Ovary (tissue), 9 donors: ENCODE measurements around the gene CTRB2. TPM values are rescaled to one million over a fixed set of nuclear protein-coding genes. Genes with fewer than 3 reads are reported as not detected.
A peak's percentile ranks its signal among the peaks of the same experiment; 100 is the strongest.
"Not testable (repeated sequence)": the region's sequence is repeated elsewhere in the genome, so short reads cannot be mapped to it uniquely, and the experiment has no call there.

Experiments
- DNase-seq, 5 donors: peaks; one replicate each; pipeline ENCODE4 v3.0.0-alpha.2; 2019 to 2020
- H3K27ac ChIP-seq, 2 donors: fragments of 200-600 bp; one replicate each; pipeline versions ENCODE4 v1.5.1 to v1.8.0; 2019 to 2022
- H3K27me3 ChIP-seq: fragments of 200-600 bp; one replicate; pipeline ENCODE4 v1.8.0; 2022
- H3K36me3 ChIP-seq: fragments of 200-600 bp; sonication (generic); one replicate; pipeline ENCODE4 v1.5.1; 2019
- H3K4me1 ChIP-seq: one replicate; pipeline ENCODE4 v1.8.1; 2013; ENCODE audit warnings: mild to moderate bottlenecking, moderate library complexity; ENCODE audit not compliant: insufficient read depth
- H3K4me3 ChIP-seq: fragments of 200-600 bp; sonication (generic); one replicate; pipeline ENCODE4 v1.5.1; 2017
- H3K9me3 ChIP-seq, 2 donors: fragments of 200-600 bp in 1 of 2; sonication (generic) in 1 of 2; one replicate each; pipeline versions ENCODE4 v1.5.1 to v1.8.1; 2013 to 2019; ENCODE audit warnings: mild to moderate bottlenecking in 1 of 2, moderate library complexity in 1 of 2
- EP300 ChIP-seq: sonication (generic); formaldehyde crosslinking; IDR thresholded peaks from one replicate; pipeline ENCODE4 v1.6.1; 2017; ENCODE audit warnings: antibody characterized with exemption
- POLR2A ChIP-seq: fragments of 450-650 bp; IDR thresholded peaks from one replicate; pipeline ENCODE4 v1.6.1; 2017; ENCODE audit warnings: antibody characterized with exemption, mild to moderate bottlenecking, moderate library complexity
- WGBS, 3 donors: extraction: QIAGEN DNeasy Blood & Tissue Kit in 1 of 3; methylation state at CpG; one replicate each; pipeline versions ENCODE4 v1.1.5 to v1.1.7; 2013 to 2017; 5-methylcytosine and 5-hydroxymethylcytosine counted together
- intact Hi-C, 4 donors: fragments of 100-400 bp; cut with DNase I; formaldehyde crosslinking; loops; one replicate each; pipeline versions ENCODE4 v1.11.0 to v1.15.1; 2022 to 2023
- polyA plus RNA-seq, 2 donors: library from polyadenylated mRNA; stranded (reverse); fragments of 200-250 nt in 1 of 2; fragments of 350-450 nt in 1 of 2; fragmentation: Illumina TruSeq in 1 of 2; extraction: RNeasy Lipid Tissue Mini Kit (QIAGEN cat#74804) in 1 of 2; gene quantifications; one replicate each; pipeline ENCODE4 v1.2.3, GENCODE V29; 2013 to 2014
- total RNA-seq, 7 donors: library from RNA; depleted of rRNA in 2 of 7; stranded (reverse); fragments of >200 nt in 2 of 7; fragmentation: NEBNext Ultra II Directional in 3 of 7; extraction: Animal tissue kit (Norgen Biotek cat#: 25700) in 3 of 7; gene quantifications; one replicate each; pipeline versions ENCODE4 v1.1.0 to v1.2.4, GENCODE V29; 2016 to 2023
- TF ChIP-seq, protein P1 (sequence below), 3 donors: fragments of 450-650 bp in 2 of 3; fragments of 200-600 bp in 1 of 3; IDR thresholded peaks; one replicate each; pipeline versions ENCODE4 v1.5.1 to v1.8.0; 2016 to 2022; ENCODE audit warnings: antibody characterized with exemption in 3 of 3, mild to moderate bottlenecking in 1 of 3
- donor health status: DM: no; HTN: no; CAD: no; lungs with moderate emphysema.
- donor health status: DM: no; HTN: no; CAD: no.
- donor health status: Bipolar disorder and iron deficiency.
- donor health status: DM: yes; HTN: yes; CAD: no.
- donor health status: DM: no; HTN: no; CAD: no.
- donor health status: DM: yes; HTN: yes; CAD: no.

The CTRB2 gene
- total and polyA plus RNA-seq, 9 donors: 0.62 to 28.7 (median 2.8) TPM; not detected in 4

DNA sequence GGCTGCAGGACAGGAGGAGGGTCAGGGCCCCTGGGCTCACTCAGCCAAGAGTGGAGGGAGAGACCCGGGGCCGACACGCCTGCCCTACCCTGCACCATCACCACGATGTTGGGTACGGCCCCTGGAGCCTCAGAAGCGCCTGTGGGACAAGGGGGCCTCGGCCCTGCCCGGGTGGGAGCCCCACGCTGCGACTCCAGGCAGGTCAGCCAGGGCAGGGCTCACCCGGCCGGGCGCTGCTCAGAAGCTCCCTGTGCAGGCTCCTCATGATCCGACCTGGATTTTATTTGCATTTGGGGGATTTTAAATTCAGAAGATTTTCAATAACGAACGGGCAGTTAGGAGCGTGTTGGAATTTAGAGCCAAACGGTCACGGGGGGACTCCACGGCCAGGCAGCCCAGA, 2.1 kb downstream of the CTRB2 start:
- no CpG with 5 or more reads among the region's 20 CpGs for WGBS, 3 donors
- H3K4me1 ChIP-seq, H3K27me3 ChIP-seq, H3K9me3 ChIP-seq, H3K27ac ChIP-seq, DNase-seq, H3K36me3 ChIP-seq, H3K4me3 ChIP-seq, intact Hi-C loops: not testable (repeated sequence)

DNA sequence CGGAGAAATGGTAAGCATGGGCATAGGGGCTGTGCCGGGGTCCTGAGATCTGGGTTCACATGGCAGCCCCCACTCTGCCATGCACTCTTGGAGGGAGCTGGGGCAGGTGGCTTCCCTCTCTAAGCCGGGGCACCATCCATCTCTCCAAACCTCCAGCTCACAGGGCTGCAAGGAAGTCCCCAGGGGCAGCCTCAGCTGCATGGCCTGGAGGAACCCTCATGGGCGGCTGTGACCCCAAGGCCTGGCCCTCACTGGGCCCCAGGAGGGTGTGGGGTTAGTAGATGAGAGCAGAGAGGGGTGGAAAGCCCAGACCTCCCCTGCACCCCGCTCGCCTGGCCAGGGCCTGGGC, 2.6 kb downstream of the CTRB2 start:
- TF ChIP-seq EP300: no peak
- TF ChIP-seq POLR2A: no peak
- intact Hi-C loops: no loop called here
- WGBS, 3 donors: 88 to 92% (median 88%) methylated on average over 4 to 5 of the region's 6 CpGs

DNA sequence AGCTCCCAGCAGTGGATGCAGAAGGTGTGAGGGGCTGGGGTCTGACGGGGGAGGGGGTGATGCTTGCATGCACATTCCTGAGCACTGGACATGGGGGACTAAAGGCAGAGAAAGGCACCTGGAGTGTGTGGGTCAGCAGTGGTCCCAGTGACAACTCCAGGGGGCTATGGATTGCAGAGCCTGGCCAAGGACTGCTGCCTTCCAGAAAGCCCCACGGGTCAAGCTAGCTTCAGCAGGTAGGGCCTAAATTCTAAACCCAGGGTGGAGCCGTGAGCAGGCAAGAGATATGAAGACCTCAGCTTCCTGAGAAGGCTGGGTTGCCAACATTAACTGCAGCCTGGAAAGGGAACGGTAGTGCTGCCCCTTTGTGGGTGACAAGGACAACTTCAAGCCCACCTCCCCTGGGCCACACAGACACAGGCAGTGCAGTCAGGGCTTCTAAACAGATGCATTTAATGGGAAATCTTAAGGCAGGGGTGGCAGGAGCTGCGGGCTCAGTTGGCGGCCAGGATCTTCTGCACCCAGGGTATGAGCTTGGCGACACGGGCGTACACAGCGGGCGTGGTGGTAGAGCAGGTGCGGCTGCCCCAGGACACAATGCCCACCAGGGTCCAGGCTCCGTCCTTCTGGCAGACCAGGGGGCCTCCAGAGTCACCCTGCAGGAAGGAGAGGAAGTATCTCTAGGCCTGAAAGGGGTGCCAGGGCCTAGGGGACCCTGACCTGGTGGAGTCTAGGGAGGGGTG, 3.1 kb downstream of the CTRB2 start:
- Histone ChIP-seq H3K36me3 (no peaks in the 10 kb centered on the region), H3K4me1 (no peaks in the 10 kb centered on the region), H3K9me3 (no peaks in the 10 kb centered on the region), H3K4me3 (no peak overlapping the region), H3K27me3 (no peaks in the 10 kb centered on the region), H3K27ac (no peak overlapping the region)
- intact Hi-C loops: no loop called here
- no peak for TF ChIP-seq EP300
- no peak for TF ChIP-seq POLR2A
- TF ChIP-seq, protein P1, sequence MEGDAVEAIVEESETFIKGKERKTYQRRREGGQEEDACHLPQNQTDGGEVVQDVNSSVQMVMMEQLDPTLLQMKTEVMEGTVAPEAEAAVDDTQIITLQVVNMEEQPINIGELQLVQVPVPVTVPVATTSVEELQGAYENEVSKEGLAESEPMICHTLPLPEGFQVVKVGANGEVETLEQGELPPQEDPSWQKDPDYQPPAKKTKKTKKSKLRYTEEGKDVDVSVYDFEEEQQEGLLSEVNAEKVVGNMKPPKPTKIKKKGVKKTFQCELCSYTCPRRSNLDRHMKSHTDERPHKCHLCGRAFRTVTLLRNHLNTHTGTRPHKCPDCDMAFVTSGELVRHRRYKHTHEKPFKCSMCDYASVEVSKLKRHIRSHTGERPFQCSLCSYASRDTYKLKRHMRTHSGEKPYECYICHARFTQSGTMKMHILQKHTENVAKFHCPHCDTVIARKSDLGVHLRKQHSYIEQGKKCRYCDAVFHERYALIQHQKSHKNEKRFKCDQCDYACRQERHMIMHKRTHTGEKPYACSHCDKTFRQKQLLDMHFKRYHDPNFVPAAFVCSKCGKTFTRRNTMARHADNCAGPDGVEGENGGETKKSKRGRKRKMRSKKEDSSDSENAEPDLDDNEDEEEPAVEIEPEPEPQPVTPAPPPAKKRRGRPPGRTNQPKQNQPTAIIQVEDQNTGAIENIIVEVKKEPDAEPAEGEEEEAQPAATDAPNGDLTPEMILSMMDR (IDR thresholded peaks at IDR 0.05): no peak
- DNase-seq: peak in 1 of 5 donors; percentile 21
- 78 to 84% (median 78%) methylated on average over 13 of the region's 13 CpGs for WGBS, 3 donors

More for the DNA sequence above, 2.6 kb downstream of the CTRB2 start:
- Histone ChIP-seq H3K27me3 (no peaks in the 10 kb centered on the region), H3K4me3 (no peak overlapping the region), H3K4me1 (no peaks in the 10 kb centered on the region), H3K36me3 (no peaks in the 10 kb centered on the region), H3K27ac (no peak overlapping the region), H3K9me3 (no peaks in the 10 kb centered on the region)
- DNase-seq: no peak

DNA sequence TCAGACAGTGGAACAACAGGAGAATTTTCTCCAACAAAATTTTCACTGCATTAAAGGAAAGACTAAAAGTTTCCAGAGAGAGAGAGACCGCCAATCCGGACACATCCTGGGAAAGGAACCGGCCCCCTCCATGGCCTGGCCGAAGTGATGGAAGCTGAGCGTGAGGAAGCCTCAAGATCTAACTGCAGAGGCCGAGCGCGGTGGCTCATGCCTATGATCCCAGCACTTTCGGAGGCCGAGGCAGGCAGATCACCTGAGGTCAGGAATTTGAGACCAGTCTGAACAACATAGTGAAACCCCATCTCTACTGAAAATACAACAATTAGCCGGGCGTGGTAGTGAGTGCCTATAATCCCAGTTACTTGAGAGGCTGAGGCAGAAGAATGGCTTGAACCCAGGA, 3.9 kb downstream of the CTRB2 start:
- DNase-seq: peak in 1 of 5 donors; percentile 7
- H3K4me3 ChIP-seq: no peak overlapping the region
- TF ChIP-seq POLR2A (no peak), EP300 (no peak)
- TF ChIP-seq, protein P1 (IDR thresholded peaks at IDR 0.05): no peak
- no peak overlapping the region for H3K27ac ChIP-seq
- no peaks in the 10 kb centered on the region for H3K9me3 ChIP-seq
- H3K4me1 ChIP-seq: peaks cover under 1% of the 10 kb centered on the region
- no peaks in the 10 kb centered on the region for H3K36me3 ChIP-seq
- intact Hi-C loops: no loop called here
- WGBS, 3 donors: 84 to 93% (median 85%) methylated on average over 12 of the region's 12 CpGs
- H3K27me3 ChIP-seq: no peaks in the 10 kb centered on the region

DNA sequence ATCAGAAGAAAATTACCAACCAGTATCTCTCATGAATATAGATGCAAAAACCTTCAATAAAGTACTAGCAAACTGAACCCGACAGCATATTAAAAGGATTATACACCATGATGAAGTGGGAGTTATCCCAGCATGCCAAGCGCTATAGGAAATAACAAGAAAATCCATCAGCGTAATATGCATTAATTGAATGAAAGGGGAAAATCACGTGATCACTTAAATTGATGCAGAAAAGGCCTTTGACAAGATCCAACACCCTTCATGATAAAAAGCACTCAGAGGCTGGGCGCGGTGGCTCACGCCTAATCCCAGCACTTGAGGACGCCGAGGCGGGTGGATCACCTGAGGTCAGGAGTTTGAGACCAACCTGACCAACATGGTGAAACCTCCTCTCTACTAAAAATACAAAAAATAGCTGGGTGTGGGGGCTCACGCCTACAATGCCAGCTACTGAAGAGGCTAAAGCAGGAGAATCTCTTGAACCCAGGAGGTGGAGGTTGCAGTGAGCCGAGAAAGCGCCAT, 4.8 kb downstream of the CTRB2 start:
- no peak for TF ChIP-seq EP300
- no peak for TF ChIP-seq POLR2A
- TF ChIP-seq, protein P1 (IDR thresholded peaks at IDR 0.05): no peak
- Histone ChIP-seq H3K9me3 (no peaks in the 10 kb centered on the region), H3K36me3 (no peaks in the 10 kb centered on the region), H3K4me3 (no peak overlapping the region), H3K27me3 (no peaks in the 10 kb centered on the region), H3K27ac (no peak overlapping the region), H3K4me1 (peaks cover 1% of the 10 kb centered on the region)
- WGBS, 3 donors: 94 to 95% (median 95%) methylated on average over 13 of the region's 13 CpGs
- peak in 1 of 5 donors; percentile 5 for DNase-seq
- intact Hi-C loops: no loop called here
